ENCODE data around the gene BICD1. TPM values are rescaled to one million over a fixed set of nuclear protein-coding genes. Genes with fewer than 3 reads are reported as not detected.

Gene BICD1
- total and polyA plus RNA-seq, 2 experiments from 2014 or later: 59.3 to 83.6 TPM

DNA sequence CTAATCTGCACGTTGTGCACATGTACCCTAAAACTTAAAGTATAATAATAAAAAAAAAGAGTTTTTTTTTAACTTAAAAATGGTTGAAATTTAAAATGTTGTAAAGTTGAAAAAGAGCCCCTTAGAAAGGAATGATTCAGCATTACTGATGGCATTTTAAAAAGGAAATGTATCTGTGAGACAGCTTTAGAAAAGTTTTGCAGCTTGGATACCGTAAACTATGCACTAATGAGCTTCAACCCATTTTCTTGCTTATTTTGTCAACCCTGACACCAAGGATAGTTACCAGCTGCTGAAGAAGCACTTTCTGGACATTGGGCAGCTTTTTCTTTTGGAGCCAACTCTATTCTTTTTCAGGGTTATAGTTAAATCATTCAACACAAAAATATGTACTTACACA lies 4.3 kb downstream of the BICD1 start (continued):
- TF ChIP-seq ZNF462 (CRISPR knock-in tag; IDR thresholded peaks at IDR 0.05) (no peak), CREB1 (CRISPR knock-in tag; IDR thresholded peaks at IDR 0.05; ENCODE audit: low read depth) (no peak), ZNF114 (CRISPR knock-in tag; IDR thresholded peaks at IDR 0.05) (no peak), JUNB (IDR thresholded peaks at IDR 0.05; ENCODE audit: unreplicated experiment) (no peak), STAT1 (IDR thresholded peaks at IDR 0.05; ENCODE audit: unreplicated experiment) (no peak), CTCF (conservative IDR thresholded peaks at IDR 0.05; ENCODE audit: low read depth in 2 of 2) (no peak), NANOG (IDR thresholded peaks at IDR 0.05; ENCODE audit: borderline replicate concordance) (no peak), EZH2phosphoT487 (IDR thresholded peaks at IDR 0.05; ENCODE audit: unreplicated experiment) (no peak)
